KMS-11 (cell line): Measurements from ENCODE around the gene KRT4.

Experiments used
- H2AFZ ChIP-seq: fragments of 200-600 bp; sonication (generic); 2 replicates; pipeline ENCODE4 v1.6.1; 2016; ENCODE audit warnings: antibody characterized with exemption, mixed run types, low read depth
- H3K27ac ChIP-seq: fragments of 200-600 bp; sonication (generic); 2 replicates; pipeline ENCODE4 v1.6.1; 2016; ENCODE audit warnings: mild to moderate bottlenecking, mixed run types
- H3K27me3 ChIP-seq: fragments of 200-600 bp; sonication (generic); 2 replicates; pipeline ENCODE4 v1.6.1; 2017; ENCODE audit warnings: mild to moderate bottlenecking, low read depth, mixed run types, moderate library complexity; ENCODE audit not compliant: insufficient read depth
- H3K36me3 ChIP-seq: fragments of 200-600 bp; sonication (generic); 2 replicates; pipeline ENCODE4 v1.6.1; 2017; ENCODE audit warnings: mild to moderate bottlenecking, mixed run types; ENCODE audit not compliant: insufficient read depth
- H3K4me1 ChIP-seq: fragments of 200-600 bp; sonication (generic); 2 replicates; pipeline ENCODE4 v1.6.1; 2016; ENCODE audit warnings: mild to moderate bottlenecking, low read depth, mixed run types; ENCODE audit not compliant: poor library complexity, severe bottlenecking
- H3K4me2 ChIP-seq: fragments of 200-600 bp; sonication (generic); 2 replicates; pipeline ENCODE4 v1.7.0; 2016; ENCODE audit warnings: mild to moderate bottlenecking, mixed run types
- H3K4me3 ChIP-seq: fragments of 200-600 bp; sonication (generic); IDR thresholded peaks from 2 replicates; pipeline ENCODE4 v1.6.1; 2017; ENCODE audit warnings: low read depth, low read length, mixed read lengths; ENCODE audit not compliant: insufficient read depth
- H3K79me2 ChIP-seq: fragments of 200-600 bp; sonication (generic); 2 replicates; pipeline ENCODE4 v1.6.1; 2016; ENCODE audit warnings: low read depth, mixed run types; ENCODE audit not compliant: insufficient read depth
- H3K9ac ChIP-seq: fragments of 200-600 bp; sonication (generic); 2 replicates; pipeline ENCODE4 v1.6.1; 2016; ENCODE audit warnings: mild to moderate bottlenecking, mixed run types
- H4K20me1 ChIP-seq: fragments of 200-600 bp; sonication (generic); 2 replicates; pipeline ENCODE4 v1.6.1; 2016; ENCODE audit warnings: mild to moderate bottlenecking, mixed run types; ENCODE audit not compliant: insufficient read depth
- CTCF ChIP-seq: fragments of 200-600 bp; sonication (generic); conservative IDR thresholded peaks from 2 replicates; pipeline ENCODE4 v1.6.1; 2017; ENCODE audit warnings: low read depth, mild to moderate bottlenecking, antibody characterized with exemption, low read length, moderate library complexity, mixed read lengths

The KRT4 gene

GRCh38 chr12:52808573-52809160 is 5.2 kb downstream of the KRT4 start:
- Histone ChIP-seq H3K79me2 (no peaks in the 10 kb centered on the region), H4K20me1 (no peaks in the 10 kb centered on the region), H3K9ac (no peak overlapping the region), H3K27me3 (peaks cover 16% of the 10 kb centered on the region), H3K4me2 (no peak overlapping the region), H3K27ac (no peak overlapping the region), H3K36me3 (no peaks in the 10 kb centered on the region), H3K4me3 (no peak overlapping the region), H2AFZ (no peak overlapping the region), H3K4me1 (no peaks in the 10 kb centered on the region)
- no peak for TF ChIP-seq CTCF

- Histone ChIP-seq H3K9ac (no peak overlapping the region), H4K20me1 (no peaks in the 10 kb centered on the region), H3K36me3 (no peaks in the 10 kb centered on the region), H3K4me1 (no peaks in the 10 kb centered on the region), H3K27ac (no peak overlapping the region), H3K4me2 (no peak overlapping the region), H2AFZ (no peak overlapping the region), H3K27me3 (peaks cover 12% of the 10 kb centered on the region; the same call in 1 of the 2 replicates), H3K4me3 (no peak overlapping the region), H3K79me2 (no peaks in the 10 kb centered on the region)
- TF ChIP-seq CTCF: no peak
Measured at GRCh38 chr12:52807544-52808470, 6.1 kb downstream of the KRT4 start.

- H3K27me3 ChIP-seq: peaks cover 10% of the 10 kb centered on the region; the same call in 1 of the 2 replicates
Measured at GRCh38 chr12:52806821-52807543, 6.9 kb downstream of the KRT4 start.

More at GRCh38 chr12:52806821-52807543, 6.9 kb downstream of the KRT4 start:
- Histone ChIP-seq H3K9ac (no peak overlapping the region), H3K4me3 (no peak overlapping the region), H3K36me3 (no peaks in the 10 kb centered on the region), H3K27ac (no peak overlapping the region), H4K20me1 (no peaks in the 10 kb centered on the region), H3K4me2 (no peak overlapping the region), H2AFZ (no peak overlapping the region), H3K79me2 (no peaks in the 10 kb centered on the region), H3K4me1 (no peaks in the 10 kb centered on the region)
- TF ChIP-seq CTCF: no peak
